ENCODE results near the gene AMPH.

DNA sequence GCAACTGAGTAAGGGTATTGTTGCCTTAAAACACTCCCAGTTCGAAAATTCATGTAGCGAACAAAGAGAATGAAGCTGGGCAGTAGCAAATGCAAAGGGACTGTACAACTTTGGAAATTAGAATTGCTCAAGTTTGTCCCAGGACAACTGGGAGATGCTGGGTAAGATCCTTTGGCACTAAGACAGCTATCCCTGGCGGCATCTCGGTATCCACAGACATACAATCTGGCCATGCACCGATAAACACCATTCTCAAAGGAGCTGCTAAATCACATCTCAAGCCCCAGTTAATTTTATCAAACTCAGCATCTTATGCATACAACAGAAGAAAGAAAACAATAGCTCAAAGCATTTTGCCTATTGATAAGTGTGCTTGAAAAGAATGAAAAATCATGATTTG, 177.3 kb downstream of the AMPH start:
- TF ChIP-seq, protein P1, sequence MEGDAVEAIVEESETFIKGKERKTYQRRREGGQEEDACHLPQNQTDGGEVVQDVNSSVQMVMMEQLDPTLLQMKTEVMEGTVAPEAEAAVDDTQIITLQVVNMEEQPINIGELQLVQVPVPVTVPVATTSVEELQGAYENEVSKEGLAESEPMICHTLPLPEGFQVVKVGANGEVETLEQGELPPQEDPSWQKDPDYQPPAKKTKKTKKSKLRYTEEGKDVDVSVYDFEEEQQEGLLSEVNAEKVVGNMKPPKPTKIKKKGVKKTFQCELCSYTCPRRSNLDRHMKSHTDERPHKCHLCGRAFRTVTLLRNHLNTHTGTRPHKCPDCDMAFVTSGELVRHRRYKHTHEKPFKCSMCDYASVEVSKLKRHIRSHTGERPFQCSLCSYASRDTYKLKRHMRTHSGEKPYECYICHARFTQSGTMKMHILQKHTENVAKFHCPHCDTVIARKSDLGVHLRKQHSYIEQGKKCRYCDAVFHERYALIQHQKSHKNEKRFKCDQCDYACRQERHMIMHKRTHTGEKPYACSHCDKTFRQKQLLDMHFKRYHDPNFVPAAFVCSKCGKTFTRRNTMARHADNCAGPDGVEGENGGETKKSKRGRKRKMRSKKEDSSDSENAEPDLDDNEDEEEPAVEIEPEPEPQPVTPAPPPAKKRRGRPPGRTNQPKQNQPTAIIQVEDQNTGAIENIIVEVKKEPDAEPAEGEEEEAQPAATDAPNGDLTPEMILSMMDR (IDR thresholded peaks at IDR 0.05) = no peak
- TF ChIP-seq POLR2A (IDR thresholded peaks at IDR 0.05) = no peak
